NOMO-1 treated with dmso at 0.1 percent for 144 hours (cell line): ENCODE measurements around the gene GRIN2C.

Experiments used
- DNase-seq: peaks from one replicate; lab custom pipeline; 2025; ENCODE audit not compliant: unreplicated experiment; lab: John Stamatoyannopoulos, UW

GRIN2C gene

DNA sequence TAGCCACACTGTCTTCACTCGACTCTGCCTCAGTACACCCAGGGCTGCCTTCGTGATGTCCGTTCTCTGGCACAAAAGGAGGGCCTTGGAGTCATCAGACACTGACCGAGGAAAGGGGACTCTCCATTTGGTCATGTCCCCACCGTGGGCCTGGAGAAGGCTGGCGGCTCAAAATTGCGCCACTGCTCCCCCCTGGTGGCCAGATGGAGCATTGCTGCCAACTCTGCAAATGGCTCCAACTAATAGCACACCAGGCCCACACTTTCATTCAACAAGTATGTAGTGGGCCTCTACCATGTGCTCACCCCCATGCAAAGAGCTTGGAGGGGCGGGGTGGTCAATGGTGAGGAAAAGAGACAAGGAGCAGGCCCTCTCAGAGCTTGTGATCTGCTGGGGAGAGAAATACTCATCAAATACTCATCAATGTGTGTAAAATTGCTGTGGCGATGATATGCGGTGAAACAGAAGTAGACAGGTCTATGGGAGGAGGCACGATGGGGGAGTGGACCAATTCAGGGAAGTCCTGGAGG is 5.2 kb upstream of the GRIN2C start:
- no peak for DNase-seq

DNA sequence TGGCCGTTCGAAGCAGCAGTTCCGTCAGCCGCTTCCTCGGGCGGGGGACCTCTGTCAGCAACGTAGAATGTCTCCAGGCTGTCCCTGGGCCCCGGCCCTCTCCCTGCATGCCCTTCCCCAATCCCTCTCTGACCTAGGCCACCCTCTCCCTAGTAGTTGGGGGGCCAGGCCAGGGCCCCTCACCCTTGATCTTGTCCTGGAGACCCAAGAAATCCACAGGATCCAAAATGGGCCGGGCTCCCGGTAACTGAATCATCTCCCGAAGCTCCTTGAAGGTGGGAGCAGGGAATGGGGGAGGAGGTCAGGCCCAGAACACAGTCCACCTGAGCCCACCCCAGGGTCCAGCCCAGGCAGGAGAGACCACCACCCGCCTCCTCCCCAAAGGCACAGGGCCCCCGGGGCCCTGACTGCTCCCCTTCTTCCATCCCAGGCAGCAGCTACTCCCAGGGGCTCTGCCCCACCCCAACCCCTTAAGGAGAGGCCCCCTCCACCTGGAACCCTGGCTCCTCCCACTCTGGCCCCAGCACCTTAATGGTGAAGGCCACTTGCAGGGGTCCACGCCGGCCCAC is 4.7 kb upstream of the GRIN2C start:
- DNase-seq = no peak

DNA sequence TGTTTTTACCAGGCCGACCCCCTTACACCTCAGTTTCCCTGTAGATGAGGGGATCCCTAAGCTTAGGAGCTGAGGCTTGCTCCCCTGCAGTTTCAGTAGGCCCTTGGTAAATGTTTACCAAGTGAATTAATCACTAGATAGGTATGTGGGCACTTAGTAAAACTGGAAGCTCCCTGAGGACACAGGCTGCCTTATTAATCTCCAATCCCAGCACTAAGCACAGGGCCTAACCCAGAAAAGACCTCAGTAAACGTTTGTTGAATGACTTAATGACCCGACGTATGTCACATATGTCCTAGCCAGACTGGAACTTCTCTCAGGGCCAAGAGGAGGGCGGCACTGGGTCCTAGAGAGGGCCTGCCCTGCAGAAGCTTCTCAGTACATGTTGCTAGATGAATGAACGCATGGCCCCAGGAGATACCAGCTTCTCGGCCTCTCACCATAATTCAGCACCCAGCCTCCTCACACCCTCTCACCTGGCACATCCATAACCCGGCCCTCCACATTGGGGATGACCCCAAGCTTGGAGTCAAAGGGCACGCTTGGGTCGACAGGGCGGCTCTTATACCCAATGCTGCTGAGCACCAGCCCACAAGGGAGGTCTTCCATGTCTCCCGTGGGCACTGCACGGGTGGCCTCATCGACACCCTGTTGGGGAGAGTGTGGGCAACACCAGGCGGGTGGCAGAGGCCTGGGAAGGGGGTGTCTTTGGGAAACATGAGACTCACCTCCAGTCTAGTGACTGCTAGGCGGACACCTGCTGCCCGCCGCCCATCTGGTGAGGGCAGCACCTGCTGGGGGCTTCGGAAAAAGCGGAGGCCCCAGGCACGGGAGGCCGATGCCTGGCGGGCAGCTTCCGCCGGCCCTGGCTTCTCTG is 4.0 kb upstream of the GRIN2C start:
- no peak for DNase-seq

DNA sequence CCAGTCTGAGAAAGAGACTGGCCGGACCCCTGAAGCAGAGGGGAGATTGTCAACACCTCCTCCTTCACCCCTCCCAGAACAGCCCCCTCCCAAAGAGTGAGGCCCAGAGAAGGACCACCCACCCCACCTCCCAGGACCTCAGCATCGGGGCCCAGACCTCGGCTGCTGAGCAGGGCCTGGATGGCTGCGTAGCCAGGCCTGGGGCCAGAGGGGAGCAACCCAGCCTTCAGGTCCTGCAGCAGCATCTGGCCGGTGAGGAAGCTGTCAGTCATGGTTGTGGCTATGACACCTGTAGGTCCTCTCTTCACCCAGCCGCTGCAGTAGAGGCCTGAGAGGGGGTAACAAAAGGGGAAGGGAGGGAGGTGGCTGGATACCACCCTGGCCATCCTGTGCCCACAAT is 3.2 kb upstream of the GRIN2C start:
- no peak for DNase-seq

DNA sequence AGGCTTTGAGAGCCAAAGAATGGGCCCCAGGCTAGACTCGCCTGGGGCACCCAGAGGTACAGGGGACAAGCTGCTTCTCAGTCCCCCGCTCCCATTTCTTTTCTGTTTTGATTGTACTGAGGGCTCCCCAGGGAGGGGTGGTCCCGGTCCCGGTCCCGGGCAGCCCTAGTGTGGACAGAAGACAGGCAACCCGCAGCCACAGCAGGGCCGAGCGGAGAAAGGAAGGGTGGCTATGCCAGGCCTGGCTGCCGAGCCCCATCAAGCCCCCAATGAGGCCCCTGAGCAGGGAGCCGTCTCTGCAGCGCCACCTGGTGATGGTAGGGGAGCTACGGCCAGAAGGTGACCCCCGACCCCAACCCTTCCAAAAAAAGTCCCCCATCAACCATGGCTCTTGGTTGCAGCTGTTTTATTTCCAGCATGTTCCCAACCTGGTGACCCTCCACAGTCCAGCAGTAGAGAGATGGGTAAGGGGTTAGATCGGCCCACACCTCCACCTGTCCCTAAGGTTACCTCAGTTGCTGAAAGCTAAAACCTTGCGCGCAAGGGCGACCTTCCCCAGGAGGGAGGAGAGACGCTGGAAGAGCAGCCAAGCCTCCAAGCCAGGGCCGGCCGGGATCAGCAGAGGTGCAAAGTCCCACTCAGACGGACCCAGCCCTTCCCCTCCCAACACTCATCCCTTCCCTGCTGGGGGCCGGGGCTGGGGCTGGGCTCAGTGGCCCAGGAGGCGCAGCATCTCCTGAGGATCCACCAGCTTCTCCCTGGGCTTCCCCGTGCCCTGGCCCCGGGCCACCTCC is 2.6 kb upstream of the GRIN2C start:
- peak; percentile 20 for DNase-seq

DNA sequence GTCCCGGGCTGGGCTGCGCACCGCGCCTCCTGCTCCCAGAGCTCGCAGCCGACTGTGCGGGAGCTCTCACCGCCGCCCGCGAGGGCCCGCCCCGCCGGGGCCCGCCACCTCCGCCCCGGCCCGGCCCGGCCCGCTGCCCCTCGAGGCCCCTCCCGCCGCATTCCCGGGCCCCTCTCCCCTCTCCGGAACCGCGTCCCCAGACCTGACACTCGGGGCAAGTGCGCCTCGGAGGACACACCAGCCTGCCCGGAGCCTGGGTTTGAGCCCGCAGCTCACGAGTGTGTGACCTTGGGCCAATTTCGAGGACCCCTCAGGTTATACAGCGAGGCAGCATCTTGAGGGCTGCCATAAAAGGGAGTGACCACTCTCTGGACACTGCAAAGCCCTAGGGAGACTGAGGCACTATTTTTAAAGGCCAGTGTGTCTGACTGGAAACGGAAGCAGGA is 2.0 kb upstream of the GRIN2C start:
- no peak for DNase-seq

DNA sequence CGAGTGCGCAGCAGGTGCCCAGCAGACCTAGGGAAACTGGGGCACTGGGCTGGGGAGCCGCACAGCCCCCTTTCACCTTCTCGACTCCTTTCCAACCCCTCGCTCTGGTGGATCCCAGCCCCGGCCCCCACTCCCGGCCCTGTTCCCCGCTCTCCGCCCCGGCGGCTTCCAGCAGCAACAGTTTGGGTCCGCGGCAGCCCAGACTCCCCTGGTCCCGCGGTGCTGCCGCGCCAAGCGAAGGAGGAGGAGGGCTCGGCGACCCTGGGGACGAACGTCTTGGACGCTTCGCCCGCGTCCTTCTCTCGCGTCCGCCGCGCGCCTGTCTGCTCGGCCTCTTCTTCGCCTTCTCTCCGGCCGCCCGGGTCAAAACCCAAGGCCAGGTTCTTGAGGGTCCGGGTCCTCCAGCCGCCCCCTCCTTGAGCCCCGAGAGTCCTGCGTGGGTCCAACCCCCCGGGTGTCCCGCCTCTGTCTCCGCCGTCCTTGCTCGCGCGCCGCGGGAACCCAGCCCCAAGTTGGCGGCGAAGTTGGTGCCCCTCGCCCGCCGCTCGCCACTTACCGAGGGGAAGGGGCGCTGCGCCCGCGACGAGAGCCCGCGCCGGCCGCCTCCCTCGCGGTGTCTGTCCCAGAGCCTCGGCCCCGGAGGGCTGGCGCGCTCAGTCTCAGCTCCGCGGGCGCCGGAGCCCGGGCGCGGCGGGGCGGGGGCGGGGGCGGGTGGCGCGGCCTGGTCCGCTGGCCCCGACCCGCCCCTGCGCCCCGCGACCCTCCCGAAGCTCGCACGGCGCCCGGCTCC is 1.4 kb upstream of the GRIN2C start:
- no peak for DNase-seq

DNA sequence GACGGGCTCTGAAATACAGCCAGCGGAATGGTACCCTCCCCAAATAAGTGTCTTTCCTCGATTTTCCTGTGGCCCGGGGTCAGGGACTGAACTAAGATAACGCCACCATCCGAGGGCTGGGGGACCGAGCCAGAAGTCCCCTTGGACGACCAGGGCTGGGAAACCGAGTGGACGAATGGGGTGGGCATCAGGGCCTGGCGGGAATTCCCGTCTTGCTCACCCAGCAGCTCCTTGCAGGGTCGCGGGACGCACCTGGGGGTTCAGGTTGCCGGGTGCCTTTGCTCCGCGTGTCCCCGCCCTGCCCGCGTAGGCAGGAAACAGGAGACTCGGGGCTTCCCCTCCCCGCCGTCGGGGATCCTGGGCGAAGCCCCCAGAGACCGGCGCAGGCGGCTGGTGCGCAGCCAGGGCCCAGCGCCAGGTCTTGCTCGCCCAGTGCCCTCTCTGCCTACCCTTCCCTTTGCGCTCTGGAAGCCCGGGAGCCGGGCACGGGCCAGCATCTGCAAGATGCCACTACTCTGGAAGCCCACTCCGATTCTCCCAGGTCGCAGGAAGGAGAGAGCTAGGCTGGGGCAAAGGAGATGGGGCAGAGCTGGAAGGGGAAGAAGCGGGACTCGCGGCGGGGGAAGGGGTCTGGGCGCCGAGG is 665 bp upstream of the GRIN2C start:
- no peak for DNase-seq

DNA sequence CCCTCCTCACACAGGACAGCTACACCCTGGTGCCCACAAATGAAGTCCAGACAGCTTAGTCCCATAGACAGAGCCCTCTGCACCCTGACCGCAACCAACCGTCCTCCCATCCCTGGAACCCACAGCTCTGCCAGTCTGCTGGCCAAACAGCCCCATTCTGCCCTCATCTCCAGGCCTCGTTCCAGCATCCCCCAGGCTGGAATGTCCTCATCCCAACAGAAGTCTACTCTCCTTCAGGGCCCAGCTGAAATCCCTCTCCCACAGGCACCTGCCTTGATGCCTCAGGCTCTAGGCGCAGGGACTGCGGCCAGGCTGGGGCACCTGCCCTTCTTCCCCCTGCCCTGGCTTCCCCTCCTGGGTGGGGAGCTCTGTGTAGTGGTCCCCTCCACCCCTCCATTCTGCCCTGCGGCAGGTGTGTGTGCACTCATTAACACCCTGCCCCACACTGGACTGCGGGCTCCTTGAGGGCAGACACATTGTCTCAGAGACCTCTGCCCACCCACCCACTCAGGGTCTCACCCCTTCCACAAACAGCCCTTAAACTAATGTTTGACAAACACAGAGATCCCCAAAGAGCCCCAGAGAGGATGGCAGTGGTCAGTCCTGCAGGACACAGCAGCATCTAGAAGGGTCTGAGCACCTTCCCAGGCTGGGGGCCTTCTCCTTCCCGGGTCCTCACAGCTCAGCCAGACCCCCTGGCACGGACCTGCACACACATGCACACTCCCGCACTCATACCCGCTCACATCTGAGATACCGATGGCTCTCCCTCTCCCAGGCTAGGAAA is 820 bp downstream of the GRIN2C start:
- DNase-seq = no peak

DNA sequence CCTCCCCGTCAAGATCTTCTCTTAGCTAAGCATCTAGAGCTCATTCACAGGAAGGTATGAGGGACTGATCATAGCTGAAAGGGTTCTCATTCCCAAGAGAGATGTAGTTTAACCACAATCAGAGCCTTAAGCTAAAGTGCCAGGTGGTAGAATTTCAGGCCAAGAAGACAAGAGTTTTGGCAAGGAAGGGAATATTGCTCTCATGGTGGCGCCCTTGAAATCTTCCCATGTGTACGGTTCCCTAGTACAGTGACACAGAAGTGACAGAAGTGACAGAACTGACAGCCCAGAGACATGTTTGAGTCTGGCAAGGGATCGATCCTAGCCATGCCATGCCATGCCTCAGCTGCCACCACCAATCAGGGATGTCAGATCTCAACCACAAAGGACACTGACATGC is 2.5 kb downstream of the GRIN2C start:
- no peak for DNase-seq

DNA sequence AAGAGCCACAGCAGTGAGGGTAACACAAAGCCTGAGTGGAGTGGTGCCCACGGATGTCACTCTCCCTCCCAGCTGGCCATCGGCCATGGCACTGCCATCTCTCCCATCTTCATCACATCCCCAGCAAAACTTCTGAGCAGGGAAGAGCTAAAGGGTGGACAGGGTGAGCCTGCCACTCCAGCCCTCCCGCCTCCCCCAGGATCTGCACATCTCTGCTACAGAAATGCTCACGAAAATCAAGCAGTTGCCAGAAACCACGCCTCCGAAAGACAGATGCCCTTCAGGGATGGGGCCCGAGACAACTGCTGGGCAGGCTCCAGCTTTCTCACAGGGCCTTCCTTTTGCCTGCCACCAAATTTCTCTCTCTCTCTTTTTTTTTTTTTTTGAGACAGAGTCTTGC is 3.6 kb downstream of the GRIN2C start:
- DNase-seq = no peak

DNA sequence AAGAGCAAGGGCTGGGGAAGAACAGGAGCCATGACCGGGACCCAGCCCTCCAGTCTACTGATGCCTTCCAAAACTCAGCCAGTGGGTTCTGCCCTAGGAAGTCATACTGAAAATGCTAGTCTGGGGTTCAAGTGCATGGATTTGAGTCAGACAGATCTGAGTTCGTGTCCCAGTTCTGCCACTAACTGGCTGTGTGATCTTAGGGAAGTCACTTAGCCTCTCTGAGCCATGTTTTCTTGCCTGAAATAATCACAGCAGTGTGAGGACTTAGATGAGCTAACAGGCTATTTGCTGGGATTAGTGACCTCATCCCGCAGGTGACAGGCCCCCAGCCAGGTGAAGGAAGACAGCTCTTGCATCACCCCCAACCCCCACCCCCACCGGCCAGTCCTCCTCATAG is 4.4 kb downstream of the GRIN2C start:
- no peak for DNase-seq

DNA sequence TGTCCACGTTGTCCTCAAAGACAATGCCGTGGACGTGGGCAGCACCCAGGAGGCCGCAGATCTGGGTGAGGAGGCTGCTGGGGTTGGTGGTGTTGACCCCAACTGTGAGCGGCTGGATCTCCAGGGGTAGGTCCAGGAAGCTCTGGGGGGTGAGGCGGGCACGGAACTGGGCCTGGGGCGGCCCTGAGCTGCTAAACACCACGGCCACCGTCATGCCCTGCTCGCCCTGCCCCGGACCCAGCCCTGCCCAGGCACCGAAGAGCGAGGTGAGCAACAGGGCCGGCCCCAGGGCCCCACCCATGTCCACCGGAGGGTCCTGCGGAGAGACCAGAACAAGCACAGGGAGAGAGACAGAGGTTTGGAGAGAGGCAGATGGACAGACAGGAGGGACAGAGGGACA is 4.9 kb downstream of the GRIN2C start:
- no peak for DNase-seq

DNA sequence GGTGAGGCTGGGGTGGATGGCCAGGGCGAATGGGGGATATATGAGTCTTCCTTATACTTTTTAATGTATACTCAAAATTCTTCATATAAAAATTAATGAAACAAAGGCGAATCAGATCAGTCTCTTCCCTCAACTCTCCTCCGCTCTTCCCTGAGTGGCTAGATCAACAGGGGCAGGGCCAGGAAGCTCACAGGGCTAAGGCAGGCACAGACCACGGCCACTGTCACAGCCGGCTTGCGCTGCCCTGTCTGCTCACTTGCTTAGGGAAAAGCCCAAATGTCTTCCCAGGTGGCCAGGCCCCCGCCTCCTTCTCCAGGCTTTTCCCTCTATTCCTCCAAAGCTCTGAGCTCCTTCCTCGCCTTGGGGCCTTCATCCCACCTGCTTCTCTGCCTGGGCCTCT is 6.0 kb downstream of the GRIN2C start:
- no peak for DNase-seq

DNA sequence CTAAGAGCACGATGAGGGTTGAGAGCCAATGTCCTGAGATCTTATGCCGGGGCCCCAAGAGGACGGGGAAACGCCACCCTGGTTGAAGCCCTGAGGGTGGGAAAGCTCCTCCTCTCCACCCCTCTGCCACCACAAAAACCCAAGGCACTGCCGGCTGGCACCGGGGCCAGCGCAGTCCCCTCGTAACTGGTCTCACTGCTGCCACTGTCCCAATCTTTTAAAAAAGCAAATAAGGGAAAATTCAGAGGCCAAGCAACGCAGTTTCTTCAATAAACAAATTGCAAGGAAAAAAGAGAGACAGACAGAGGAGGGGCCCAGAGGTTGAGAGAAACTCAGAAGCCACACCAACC is 6.7 kb downstream of the GRIN2C start:
- DNase-seq = no peak

DNA sequence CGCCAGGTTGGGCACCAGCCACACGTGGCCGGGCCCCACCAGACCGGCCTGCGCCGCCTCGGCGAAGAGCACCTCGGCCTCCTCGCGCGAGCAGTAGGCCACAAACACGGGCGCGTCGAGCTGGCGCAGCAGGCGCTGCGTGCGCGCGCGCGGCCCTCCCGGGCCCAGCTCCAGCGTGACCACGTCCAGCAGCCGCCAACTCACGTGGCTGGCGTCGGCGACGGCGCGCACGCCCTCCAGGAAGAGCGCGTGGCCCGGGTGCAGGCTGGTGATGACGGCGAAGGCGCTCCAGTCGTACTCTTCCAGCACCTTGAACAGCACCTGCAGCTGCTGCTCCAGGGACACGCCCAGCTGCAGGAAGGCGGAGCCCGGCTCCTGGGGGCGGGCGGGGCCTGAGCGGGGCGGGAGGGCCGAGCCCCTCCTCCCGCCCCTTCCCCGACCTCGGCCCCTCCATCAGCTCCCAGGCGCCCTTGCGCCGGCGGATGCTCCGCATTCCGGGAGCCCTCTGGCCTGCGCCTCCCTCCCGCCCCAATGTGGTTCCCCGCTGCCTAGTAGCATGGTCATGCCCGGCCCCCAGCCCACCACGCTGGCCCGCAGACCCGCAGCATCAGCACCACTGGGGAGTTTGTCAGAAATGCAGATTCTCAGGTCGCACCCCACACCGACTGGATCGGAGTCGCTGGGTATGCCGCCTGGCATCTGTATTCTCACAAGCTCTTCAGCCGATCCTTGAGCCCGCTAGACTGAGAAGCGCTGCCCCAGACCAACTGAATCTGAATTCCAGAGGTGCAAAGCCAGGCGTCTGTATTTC is 7.2 kb downstream of the GRIN2C start:
- DNase-seq = no peak

DNA sequence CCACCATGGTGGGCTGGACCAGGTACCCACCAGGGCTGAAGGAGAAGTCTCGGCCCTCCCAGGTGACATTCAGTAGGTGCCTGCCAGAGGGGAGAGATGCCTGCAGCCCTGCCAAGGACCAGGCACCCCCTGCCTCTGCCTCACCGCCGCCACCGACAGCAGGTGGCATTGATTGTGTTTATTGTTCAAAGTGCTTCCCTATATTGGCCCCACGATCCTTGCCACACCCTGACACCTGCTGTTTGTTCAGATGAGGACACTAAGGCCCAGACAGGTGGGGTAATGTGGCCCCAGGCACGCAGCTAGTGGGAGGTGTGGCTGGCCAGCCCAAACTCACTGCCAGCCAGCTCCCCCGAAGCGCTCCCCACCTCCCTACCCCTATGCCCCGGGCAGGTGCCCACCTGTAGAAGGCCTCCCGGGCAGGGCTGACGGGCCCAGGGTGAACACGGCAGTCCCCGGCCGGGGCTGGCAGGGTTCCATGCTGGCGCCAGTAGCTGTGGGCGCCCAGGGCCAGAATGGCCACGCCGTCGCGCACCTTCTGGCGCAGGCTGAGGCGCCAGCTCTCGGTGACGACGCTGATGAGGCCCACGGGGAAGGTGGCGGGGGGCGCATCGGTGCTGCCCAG is 8.0 kb downstream of the GRIN2C start:
- no peak for DNase-seq

DNA sequence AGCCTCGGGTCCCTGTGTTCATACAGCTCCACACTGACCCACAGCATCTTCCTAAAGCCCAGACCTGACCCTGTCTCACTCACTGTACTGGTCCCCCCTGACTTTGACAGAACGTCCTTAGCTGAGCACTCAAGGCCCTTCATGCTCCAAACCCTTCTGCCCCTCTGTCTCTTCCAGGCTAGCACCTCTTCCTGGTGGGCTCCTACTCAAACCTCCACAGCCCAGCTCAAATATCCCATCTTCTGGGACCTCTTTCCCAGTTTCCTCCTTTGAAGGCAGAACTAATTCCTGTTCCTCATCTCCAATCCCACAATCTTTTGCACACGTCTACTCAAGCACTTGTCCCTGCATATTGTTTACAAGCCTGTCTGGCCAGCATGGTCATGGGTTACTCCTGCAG is 8.8 kb downstream of the GRIN2C start:
- no peak for DNase-seq
